ENCODE results near the gene RNF115. TPM values are rescaled to one million over a fixed set of nuclear protein-coding genes. Genes with fewer than 3 reads are reported as not detected.

RNF115 gene
- total RNA-seq, 4 donors from 2014 or later, result 7.0 to 12.8 (median 9.3) TPM

- intact Hi-C loops (cut with DNase I; ENCODE audit: low total_unique reads), result no loop called here
- WGBS, 2 donors, result 65 to 72% methylated on average over 7 of the region's 7 CpGs
Measured at GRCh38 chr1:145708063-145708462, 115.8 kb downstream of the RNF115 start.

GRCh38 chr1:145707183-145707867 is 116.6 kb downstream of the RNF115 start, which contains the start of gene PDZK1:
TSS of gene PDZK1 (minus strand) at chr1:145707368. CDS start at chr1:145688021, 19,347 bp downstream.
- no peak within 1 kb of the TSS for H3K4me3 ChIP-seq (ENCODE audit: low read depth, poor library complexity, severe bottlenecking)
- DNase-seq (ENCODE audit: low spot score in 2 of 2), result peak in 1 of 2 donors; percentile 63
- 78 to 79% methylated on average over 9 of the region's 9 CpGs for WGBS, 2 donors
- TF ChIP-seq POLR2A (IDR thresholded peaks at IDR 0.05) (no peak), CTCF (IDR thresholded peaks at IDR 0.05) (no peak)
- intact Hi-C loops (cut with DNase I; ENCODE audit: low total_unique reads), result no loop called here

More at GRCh38 chr1:145708063-145708462, 115.8 kb downstream of the RNF115 start:
- TF ChIP-seq POLR2A (IDR thresholded peaks at IDR 0.05), result no peak
- TF ChIP-seq CTCF (IDR thresholded peaks at IDR 0.05), result no peak
- peak in 1 of 2 donors; percentile 26 for DNase-seq (ENCODE audit: low spot score in 2 of 2)
- H3K4me3 ChIP-seq (ENCODE audit: low read depth, poor library complexity, severe bottlenecking), result no peak overlapping the region

- H3K4me3 ChIP-seq (ENCODE audit: low read depth, poor library complexity, severe bottlenecking), result no peak overlapping the region
- 49 to 57% methylated on average over 2 of the region's 2 CpGs for WGBS, 2 donors
- TF ChIP-seq POLR2A (IDR thresholded peaks at IDR 0.05) (no peak), CTCF (IDR thresholded peaks at IDR 0.05) (no peak)
- peak in 1 of 2 donors; percentile 25 for DNase-seq (ENCODE audit: low spot score in 2 of 2)
- intact Hi-C loops (cut with DNase I; ENCODE audit: low total_unique reads), result no loop called here
Measured at GRCh38 chr1:145706086-145706664, 117.7 kb downstream of the RNF115 start.

- TF ChIP-seq POLR2A (IDR thresholded peaks at IDR 0.05) (no peak), CTCF (IDR thresholded peaks at IDR 0.05) (no peak)
Measured at GRCh38 chr1:145705622-145706021, 118.3 kb downstream of the RNF115 start.

GRCh38 chr1:145702826-145703225 is 121.1 kb downstream of the RNF115 start:
- 92 to 94% methylated on average over 7 of the region's 7 CpGs for WGBS, 2 donors
- TF ChIP-seq POLR2A (IDR thresholded peaks at IDR 0.05) (no peak), CTCF (IDR thresholded peaks at IDR 0.05) (no peak)
- H3K4me3 ChIP-seq (ENCODE audit: low read depth, poor library complexity, severe bottlenecking), result no peak overlapping the region
- intact Hi-C loops (cut with DNase I; ENCODE audit: low total_unique reads), result no loop called here
- peak in 1 of 2 donors; percentile 28 for DNase-seq (ENCODE audit: low spot score in 2 of 2)

More at GRCh38 chr1:145705622-145706021, 118.3 kb downstream of the RNF115 start:
- intact Hi-C loops (cut with DNase I; ENCODE audit: low total_unique reads), result no loop called here
- H3K4me3 ChIP-seq (ENCODE audit: low read depth, poor library complexity, severe bottlenecking), result no peak overlapping the region
- 90% methylated on average over 7 of the region's 7 CpGs for WGBS, 2 donors
- peak in 1 of 2 donors; percentile 29 for DNase-seq (ENCODE audit: low spot score in 2 of 2)

Data from lower leg skin (tissue), 4 donors.